Heart left ventricle (tissue), 16 donors: ENCODE data around the gene TENT4B. TPM values are rescaled to one million over a fixed set of nuclear protein-coding genes. Genes with fewer than 3 reads are reported as not detected.

Source experiments
- ATAC-seq, 4 donors: fragments of 200-7000 bp; cut with Tn5 transposase; one replicate each; pipeline ENCODE4 v1.9.1; 2020 to 2022; ENCODE audit warnings: moderate library complexity in 4 of 4, mild to moderate bottlenecking in 3 of 4, moderate number of reproducible peaks in 1 of 4
- DNase-seq, 5 donors: peaks; one replicate each; pipeline ENCODE4 v3.0.0-alpha.2; 2020
- H3K27ac ChIP-seq, 12 donors: fragments of 200-600 bp; sonication (generic) in 4 of 12; one replicate each; pipeline versions ENCODE4 v1.5.0 to v1.8.0; 2016 to 2022; ENCODE audit warnings: mild to moderate bottlenecking in 2 of 12
- H3K27me3 ChIP-seq, 9 donors: fragments of 200-600 bp; sonication (generic) in 2 of 9; one replicate each; pipeline versions ENCODE4 v1.5.1 to v1.8.0; 2016 to 2022; ENCODE audit warnings: mild to moderate bottlenecking in 3 of 9
- H3K36me3 ChIP-seq, 9 donors: fragments of 200-600 bp; sonication (generic) in 2 of 9; one replicate each; pipeline versions ENCODE4 v1.5.0 to v1.8.0; 2018 to 2022; ENCODE audit warnings: mild to moderate bottlenecking in 2 of 9
- H3K4me1 ChIP-seq, 12 donors: fragments of 200-600 bp; sonication (generic) in 4 of 12; one replicate each; pipeline versions ENCODE4 v1.5.0 to v1.8.0; 2016 to 2022; ENCODE audit warnings: mild to moderate bottlenecking in 3 of 12
- H3K4me3 ChIP-seq, 12 donors: fragments of 200-600 bp; sonication (generic) in 4 of 12; one replicate each; pipeline versions ENCODE4 v1.5.0 to v1.8.0; 2017 to 2022; ENCODE audit warnings: mild to moderate bottlenecking in 9 of 12, moderate library complexity in 4 of 12
- H3K9me3 ChIP-seq, 12 donors: fragments of 200-600 bp; sonication (generic) in 4 of 12; one replicate each; pipeline versions ENCODE4 v1.5.0 to v1.8.0; 2016 to 2022; ENCODE audit warnings: mild to moderate bottlenecking in 1 of 12
- CTCF ChIP-seq, 12 donors: fragments of 200-600 bp; sonication (generic) in 4 of 12; IDR thresholded peaks; one replicate each; pipeline versions ENCODE4 v1.5.0 to v1.8.0; 2018 to 2022; ENCODE audit warnings: antibody characterized with exemption in 12 of 12, mild to moderate bottlenecking in 5 of 12
- POLR2A ChIP-seq, 2 donors: fragments of 450-650 bp; IDR thresholded peaks; one replicate each; pipeline ENCODE4 v1.6.1; 2017; ENCODE audit warnings: antibody characterized with exemption in 2 of 2, mild to moderate bottlenecking in 2 of 2, moderate library complexity in 2 of 2
- WGBS, 4 donors: extraction: QIAGEN DNeasy Blood & Tissue Kit in 2 of 4; methylation state at CpG; one replicate each; pipeline versions ENCODE4 v1.1.5 to v1.1.7; 2013 to 2018; 5-methylcytosine and 5-hydroxymethylcytosine counted together
- intact Hi-C, 10 donors: fragments of 100-400 bp; cut with DNase I; formaldehyde crosslinking; loops; one replicate each; pipeline versions ENCODE4 v1.11.1 to v1.14.2; 2022
- polyA plus RNA-seq, 2 donors: library from polyadenylated mRNA; stranded (reverse); fragments of 200-250 nt; gene quantifications; one replicate each; pipeline ENCODE4 v1.2.3, GENCODE V29; 2013
- total RNA-seq, 9 donors: library from RNA; depleted of rRNA in 2 of 9; stranded (reverse); fragments of >200 nt in 2 of 9; fragmentation: NEBNext Ultra II Directional in 3 of 9; extraction: Animal tissue kit (Norgen Biotek cat#: 25700) in 3 of 9; gene quantifications; one replicate each; pipeline versions ENCODE4 v1.1.0 to v1.2.4, GENCODE V29; 2016 to 2023
- donor health status: ischemic (EF 13 %, LVEDD 7.1; RV severe dilation, severe dysfunction).
- donor health status: healthy with polysubstance abuse.
- donor health status: DM: no; HTN: yes; CAD: no.
- donor health status: DM: no; HTN: no; CAD: no.
- donor health status: ischemic (EF 25% LVEDD 6.9; RV normal size, moderate dysfunction).
- donor health status: ischemic (EF 25% LVEDD 5.7; RV mildly dilated, moderate dysfunction).
- donor health status: healthy.
- donor health status: DM: yes; HTN: yes; CAD: no.
- donor health status: ischemic (EF 35%, LVEDD 5.7; RV mildly dilated, moderate dysfunction).
- donor health status: nonischemic (EF 11% LVEDD 7.7; RV severe dilation, severe dysfunction).
- donor health status: DM: yes; HTN: yes; CAD: no.
- donor health status: PGD.
- donor health status: ischemic (EF 29% LVEDD 5.4; RV normal size, mild dysfunction).
- donor health status: nonischemic (EF 23%, LVEDD 6.1; RV moderate dilation, normal function).

TENT4B gene
- total and polyA plus RNA-seq, 11 donors: 2.2 to 8.8 (median 6.5) TPM

GRCh38 chr16:50267151-50267631 lies 114.1 kb downstream of the TENT4B start:
- no peak for ATAC-seq
- TF ChIP-seq POLR2A (IDR thresholded peaks at IDR 0.05): no peak
- no peak for TF ChIP-seq CTCF (IDR thresholded peaks at IDR 0.05)
- WGBS, 4 donors: 83 to 91% (median 87%) methylated on average over 5 to 8 of the region's 8 CpGs
- intact Hi-C loops: loop anchor here in 1 of 10 donors (10.0 kb wide), 1 partner anchor 48 kb away; no protein-coding TSS in a partner anchor
- Histone ChIP-seq H3K4me3 (peak overlapping the region in 9 of 12 donors; percentile 24 to 67 (median 48)), H3K36me3 (no peaks in the 10 kb centered on the region), H3K4me1 (peaks cover 0 to 70% (median under 1%) of the 10 kb centered on the region in 12 donors), H3K9me3 (no peaks in the 10 kb centered on the region), H3K27ac (peak overlapping the region in 4 of 12 donors; percentile 43 to 90 (median 61)), H3K27me3 (no peaks in the 10 kb centered on the region)
- DNase-seq: peak in 2 of 5 donors; percentile 22 to 46

DNA sequence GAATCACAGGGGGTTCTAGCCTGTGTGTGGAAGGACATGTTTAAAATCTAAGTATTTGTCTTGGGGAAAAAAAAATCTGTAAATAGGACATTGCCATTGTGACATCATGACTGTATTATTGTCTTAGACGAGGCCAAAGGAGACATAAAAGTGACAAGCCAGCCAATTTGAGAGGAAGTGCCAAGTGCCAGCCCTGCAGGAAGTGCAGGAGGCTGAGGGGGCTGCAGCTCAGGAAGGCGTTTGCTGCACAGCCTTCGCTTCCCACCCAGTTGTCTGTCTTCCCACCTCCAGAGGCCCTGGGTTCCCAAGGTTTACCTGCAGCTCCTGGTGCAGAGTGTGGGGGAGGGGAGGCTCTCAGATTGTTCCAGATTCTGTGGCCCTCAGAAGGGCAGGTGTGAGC lies 114.5 kb downstream of the TENT4B start:
- ATAC-seq (no peak), DNase-seq (peak in 2 of 5 donors; percentile 15 to 19)
- Histone ChIP-seq H3K9me3 (no peaks in the 10 kb centered on the region), H3K4me1 (peaks cover 0 to 75% (median 1%) of the 10 kb centered on the region in 12 donors), H3K36me3 (no peaks in the 10 kb centered on the region), H3K27me3 (no peaks in the 10 kb centered on the region), H3K27ac (peak overlapping the region in 2 of 12 donors; percentile 43 to 90), H3K4me3 (peak overlapping the region in 4 of 12 donors; percentile 53 to 67 (median 59))
- WGBS, 4 donors: 52 to 64% (median 59%) methylated on average over 3 of the region's 3 CpGs
- TF ChIP-seq POLR2A (IDR thresholded peaks at IDR 0.05) (no peak), CTCF (IDR thresholded peaks at IDR 0.05) (no peak)
- intact Hi-C loops: loop anchor here in 1 of 10 donors (10.0 kb wide), 1 partner anchor 47 kb away; no protein-coding TSS in a partner anchor

DNA sequence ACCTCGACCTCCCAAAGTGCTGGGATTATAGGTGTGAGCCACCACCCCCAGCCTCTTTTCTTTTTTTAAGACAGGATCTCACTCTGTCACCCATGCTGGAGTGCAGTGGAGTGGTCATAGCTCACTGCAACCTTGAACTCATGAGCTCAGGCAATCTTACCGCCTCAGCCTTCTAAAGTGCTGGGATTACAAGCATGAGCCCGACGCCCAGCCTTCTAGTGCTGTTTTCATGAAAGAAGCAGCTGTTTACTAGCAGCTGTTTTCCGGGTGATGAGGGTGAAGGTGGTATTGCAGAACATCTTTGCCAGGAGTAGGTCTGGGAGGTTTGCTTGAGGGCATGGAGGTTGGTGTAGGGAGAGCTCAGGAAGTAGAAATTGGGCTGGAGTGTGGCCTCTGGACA lies 115.2 kb downstream of the TENT4B start:
- H3K4me3 ChIP-seq: peak overlapping the region in 2 of 12 donors; percentile 60 to 67

More for the DNA sequence above, 115.2 kb downstream of the TENT4B start:
- TF ChIP-seq CTCF (IDR thresholded peaks at IDR 0.05): no peak
- TF ChIP-seq POLR2A (IDR thresholded peaks at IDR 0.05): no peak
- H3K36me3 ChIP-seq: no peaks in the 10 kb centered on the region
- intact Hi-C loops: loop anchor here in 1 of 10 donors (10.0 kb wide), 1 partner anchor 46 kb away; no protein-coding TSS in a partner anchor
- 86 to 97% (median 90%) methylated on average over 5 of the region's 5 CpGs for WGBS, 4 donors
- no peaks in the 10 kb centered on the region for H3K27me3 ChIP-seq
- peak in 1 of 5 donors; percentile 9 for DNase-seq
- peaks cover 0 to 82% (median 1%) of the 10 kb centered on the region in 12 donors for H3K4me1 ChIP-seq
- no peak for ATAC-seq
- peak overlapping the region in 1 of 12 donors; percentile 90 for H3K27ac ChIP-seq
- no peaks in the 10 kb centered on the region for H3K9me3 ChIP-seq
